GM12891 (cell line): ENCODE results near the gene NAT8L.

Experiments used
- POLR2A ChIP-seq: IDR thresholded peaks from 2 replicates; pipeline ENCODE4 v1.6.1; 2011; ENCODE audit warnings: low read depth, low read length, control low read depth
- TAF1 ChIP-seq: IDR thresholded peaks from 2 replicates; pipeline ENCODE4 v1.6.1; 2011; ENCODE audit warnings: low read depth, low read length, control low read depth

DNA sequence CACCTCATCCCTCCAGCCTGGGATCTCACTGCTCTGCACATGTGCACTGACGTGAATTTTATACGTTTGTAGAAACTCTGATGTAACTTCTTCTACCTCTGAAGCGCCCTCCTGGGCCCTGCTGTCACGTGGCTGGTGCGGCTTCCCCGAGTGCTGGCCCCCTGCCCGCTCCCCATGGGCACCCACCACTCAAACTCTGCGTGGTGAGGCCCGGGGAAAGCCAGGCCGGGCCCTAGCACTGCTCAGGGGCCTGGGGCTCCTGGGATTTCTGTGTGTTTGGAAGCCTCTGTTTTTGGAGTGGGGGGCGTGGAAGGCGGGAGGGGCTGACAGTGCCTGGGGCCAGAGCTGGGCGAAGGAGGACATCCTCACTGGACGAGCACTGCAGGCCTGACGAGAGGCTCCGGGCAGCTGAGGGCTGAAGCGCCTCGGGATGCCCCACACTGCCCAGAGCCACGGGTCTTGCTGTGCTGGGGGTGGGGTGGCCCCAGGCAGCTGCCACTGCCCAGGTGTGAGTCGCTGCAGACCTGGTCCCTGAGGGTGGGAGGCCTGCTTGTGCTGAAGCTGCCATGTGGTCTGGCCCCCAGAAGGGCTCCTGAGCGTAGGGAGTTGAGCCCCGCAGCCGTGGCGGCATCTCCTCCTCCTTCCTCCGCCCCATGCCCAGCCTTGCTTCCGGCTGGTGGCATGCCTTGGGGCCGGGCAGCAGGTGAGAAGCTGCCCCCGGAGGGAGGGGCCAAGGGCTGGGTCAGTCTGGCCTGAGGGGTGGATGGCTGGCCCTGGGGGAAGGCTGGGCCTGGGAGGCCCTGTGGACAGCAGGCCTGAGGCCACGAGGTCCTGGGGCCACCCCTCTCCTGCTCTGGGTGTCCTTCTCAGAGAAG lies 7.7 kb downstream of the NAT8L start:
- no peak for TF ChIP-seq POLR2A
- no peak for TF ChIP-seq TAF1
